HG03280 (cell line): ENCODE measurements around the gene CTPS1.

Experiments
- ATAC-seq: cut with Tn5 transposase; IDR thresholded peaks from one replicate; pipeline ENCODE4 v1.9.1; 2021; ENCODE audit warnings: mild to moderate bottlenecking, moderate library complexity; ENCODE audit not compliant: unreplicated experiment

The CTPS1 gene

DNA sequence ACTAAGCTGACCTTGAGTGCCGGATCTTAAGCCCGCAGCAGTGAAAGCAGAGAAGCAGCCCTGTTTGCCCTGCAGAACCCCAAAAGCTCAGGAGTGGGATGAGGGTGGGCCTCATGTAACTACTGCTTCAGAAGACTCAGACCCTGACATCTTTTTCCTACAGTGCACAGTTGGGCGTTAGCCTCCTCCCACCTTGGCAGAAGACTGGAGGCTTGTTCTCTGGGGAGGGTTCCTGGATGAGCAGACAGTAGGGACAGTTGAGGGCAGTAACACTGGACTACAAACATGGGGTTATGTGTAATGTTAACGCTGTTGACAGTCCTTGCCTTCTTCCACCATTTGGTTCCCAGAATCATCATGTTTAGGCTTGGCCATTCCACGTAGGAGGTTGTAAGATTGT is 9.6 kb downstream of the CTPS1 start:
- ATAC-seq, result no peak

GRCh38 chr1:40997096-40997495 is 17.6 kb downstream of the CTPS1 start:
- no peak for ATAC-seq

DNA sequence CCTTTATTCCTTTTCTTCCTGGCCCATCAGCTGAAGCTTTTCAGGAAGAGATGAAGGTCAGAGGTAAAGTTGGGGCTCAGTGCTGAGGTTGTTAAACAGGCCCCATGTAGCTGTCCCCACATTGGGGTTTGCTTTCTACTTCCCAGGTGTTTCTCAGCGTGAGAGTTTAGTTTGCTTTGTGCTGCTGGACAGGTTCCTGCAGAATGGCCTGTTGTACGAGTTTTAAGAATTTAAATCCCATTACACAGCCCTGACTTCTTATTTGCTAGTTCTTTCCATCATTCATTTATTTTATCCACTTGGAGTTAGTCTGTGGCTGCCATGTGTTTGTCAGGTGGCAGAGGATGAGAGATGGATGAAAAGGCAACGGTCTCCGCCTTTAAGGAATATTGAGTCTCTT is 19.2 kb downstream of the CTPS1 start:
- ATAC-seq, result no peak

- ATAC-seq, result no peak
Measured at GRCh38 chr1:41003127-41003639, 23.7 kb downstream of the CTPS1 start.

- peak; percentile 91 for ATAC-seq
Measured at GRCh38 chr1:41003640-41004220, 24.2 kb downstream of the CTPS1 start.

- ATAC-seq, result no peak
Measured at GRCh38 chr1:41005876-41006275, 26.4 kb downstream of the CTPS1 start.

DNA sequence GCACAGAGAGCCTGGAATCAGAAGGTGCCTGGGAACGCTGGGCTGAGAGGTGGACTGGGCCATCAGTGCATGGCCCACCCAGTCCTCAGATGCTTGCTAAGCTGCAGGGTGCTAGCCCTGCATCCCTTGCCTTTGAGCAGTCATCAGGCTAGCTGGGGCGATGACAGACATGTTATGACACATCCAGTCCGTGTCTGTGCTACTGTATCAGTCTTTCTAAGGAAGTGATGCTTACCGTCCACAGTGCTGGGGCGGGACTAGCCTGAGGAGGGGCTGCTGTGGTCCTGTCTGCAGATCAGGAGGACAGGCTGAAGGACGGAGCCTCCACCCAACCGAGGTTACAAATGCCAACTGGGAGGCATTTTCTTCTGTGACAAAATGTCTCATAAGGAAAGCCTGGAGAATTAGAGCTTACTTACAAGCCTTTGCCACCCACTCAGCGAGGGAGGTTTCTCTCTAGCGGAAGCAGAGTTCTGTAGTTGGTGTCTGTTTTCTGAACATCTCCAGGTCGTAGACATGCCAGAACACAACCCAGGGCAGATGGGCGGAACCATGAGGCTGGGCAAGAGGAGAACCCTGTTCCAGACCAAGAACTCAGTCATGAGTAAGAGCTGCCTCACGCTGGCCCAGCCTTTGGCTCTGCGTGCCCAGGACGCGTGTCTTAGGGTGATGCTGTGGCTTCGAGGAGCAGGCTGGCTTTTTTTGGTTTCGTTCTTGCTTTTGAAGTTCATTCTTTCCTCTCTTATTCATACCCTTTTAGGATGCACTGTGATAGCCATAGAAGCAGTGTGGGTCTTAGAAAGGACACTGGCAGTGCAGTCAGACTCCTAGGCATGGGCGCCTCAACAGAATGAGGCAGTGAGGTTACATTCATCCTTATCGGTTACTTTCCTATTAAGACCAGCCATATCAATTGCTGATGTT is 27.7 kb downstream of the CTPS1 start:
- ATAC-seq, result no peak

GRCh38 chr1:41009466-41009865 is 30.0 kb downstream of the CTPS1 start:
- no peak for ATAC-seq

DNA sequence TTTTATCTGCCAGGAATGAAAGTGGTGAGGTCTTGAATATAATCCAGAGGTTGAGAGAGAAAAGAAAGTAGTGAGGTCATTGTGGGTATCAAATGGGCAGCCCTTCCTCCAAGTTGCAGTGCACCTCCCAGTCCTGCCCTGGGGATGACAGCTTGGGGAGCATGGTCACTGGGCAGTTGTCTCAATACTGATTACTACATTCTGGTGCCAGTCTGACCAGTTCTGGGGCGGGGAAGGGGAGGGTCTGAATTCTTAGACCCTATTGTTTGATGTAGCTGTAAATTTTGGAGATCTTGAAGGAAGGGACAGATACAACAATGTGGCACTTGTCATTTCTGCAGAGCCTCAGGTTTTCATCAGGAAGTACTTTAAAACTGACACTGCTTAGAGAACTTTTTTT is 30.8 kb downstream of the CTPS1 start:
- no peak for ATAC-seq

DNA sequence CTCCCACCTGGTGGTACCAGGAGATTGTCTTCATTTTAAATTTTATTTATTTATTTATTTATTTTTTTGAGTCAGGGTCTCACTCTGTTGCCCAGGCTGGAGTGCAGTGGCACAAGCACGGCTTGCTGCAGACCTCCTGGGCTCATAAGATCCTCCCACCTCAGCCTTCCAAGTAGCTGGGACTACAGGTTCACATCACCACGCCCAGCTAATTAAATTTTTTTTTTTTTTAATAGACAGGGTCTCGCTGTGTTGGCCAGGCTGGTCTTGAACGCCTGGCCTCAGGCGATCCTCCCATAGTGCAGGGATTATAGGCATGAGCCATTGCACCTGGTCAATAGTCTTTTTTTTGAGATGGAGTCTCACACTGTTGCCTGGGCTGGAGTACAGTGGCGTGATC is 33.5 kb downstream of the CTPS1 start:
- ATAC-seq, result no peak

- no peak for ATAC-seq
Measured at GRCh38 chr1:41013796-41014195, 34.3 kb downstream of the CTPS1 start.

GRCh38 chr1:41014871-41015270 is 35.4 kb downstream of the CTPS1 start:
- ATAC-seq, result no peak

DNA sequence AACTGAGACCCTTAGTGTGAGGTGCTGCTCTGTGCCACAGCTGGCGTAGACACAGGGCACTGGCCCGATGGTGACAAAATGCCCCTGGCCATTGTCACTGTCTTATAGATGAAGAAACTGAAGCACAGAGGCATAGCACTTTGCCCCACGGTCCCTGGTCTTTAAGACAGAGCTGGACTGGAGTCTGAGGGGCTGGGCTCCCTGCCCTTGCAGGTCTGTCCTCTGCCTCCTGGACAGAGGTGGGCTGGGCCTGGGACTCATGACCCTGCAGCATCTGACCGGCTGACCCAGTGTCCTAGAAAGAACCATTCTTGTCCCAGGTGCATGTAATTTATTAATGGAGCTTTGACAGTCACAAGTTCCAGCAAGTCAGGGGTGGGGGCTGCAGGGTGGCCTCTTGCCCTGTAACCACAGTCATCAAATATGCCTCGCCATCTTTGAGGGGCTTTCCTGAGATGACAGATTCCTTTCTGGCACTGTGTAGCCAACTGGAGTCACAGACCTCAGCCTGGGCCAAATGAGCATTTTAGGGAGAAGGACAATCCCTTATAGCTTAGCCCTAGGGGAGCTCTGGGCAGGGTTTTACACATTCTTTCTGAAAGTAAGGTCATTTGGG is 35.9 kb downstream of the CTPS1 start:
- ATAC-seq, result no peak

DNA sequence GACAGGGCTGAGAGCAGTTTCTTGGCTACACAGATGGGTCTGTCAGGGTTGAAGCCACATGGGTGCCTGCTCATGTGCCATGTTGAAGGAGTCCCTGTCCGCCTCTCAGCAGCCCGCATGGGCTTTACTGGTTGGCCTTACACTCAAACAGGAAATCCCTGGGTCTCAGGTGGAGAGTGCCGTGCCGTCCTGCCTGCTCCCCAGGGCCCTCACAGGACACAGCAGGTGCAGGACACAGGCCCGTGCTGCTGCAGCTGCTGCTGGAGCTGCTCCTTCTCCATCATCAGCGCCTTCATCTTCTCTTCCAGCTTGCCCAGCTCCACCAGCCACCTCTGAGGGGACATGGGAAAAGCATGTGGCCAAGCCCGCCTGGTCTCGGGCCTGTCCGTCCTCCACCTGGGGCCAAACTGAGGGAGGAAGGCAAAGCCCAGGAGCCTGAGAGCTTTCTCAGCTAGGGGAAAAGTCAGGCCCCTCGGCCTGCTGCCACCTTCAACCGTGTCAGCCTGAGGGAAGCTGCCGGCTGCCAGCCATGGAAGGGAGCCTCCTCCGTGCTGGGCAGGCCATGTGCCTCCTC is 36.5 kb downstream of the CTPS1 start:
- no peak for ATAC-seq

DNA sequence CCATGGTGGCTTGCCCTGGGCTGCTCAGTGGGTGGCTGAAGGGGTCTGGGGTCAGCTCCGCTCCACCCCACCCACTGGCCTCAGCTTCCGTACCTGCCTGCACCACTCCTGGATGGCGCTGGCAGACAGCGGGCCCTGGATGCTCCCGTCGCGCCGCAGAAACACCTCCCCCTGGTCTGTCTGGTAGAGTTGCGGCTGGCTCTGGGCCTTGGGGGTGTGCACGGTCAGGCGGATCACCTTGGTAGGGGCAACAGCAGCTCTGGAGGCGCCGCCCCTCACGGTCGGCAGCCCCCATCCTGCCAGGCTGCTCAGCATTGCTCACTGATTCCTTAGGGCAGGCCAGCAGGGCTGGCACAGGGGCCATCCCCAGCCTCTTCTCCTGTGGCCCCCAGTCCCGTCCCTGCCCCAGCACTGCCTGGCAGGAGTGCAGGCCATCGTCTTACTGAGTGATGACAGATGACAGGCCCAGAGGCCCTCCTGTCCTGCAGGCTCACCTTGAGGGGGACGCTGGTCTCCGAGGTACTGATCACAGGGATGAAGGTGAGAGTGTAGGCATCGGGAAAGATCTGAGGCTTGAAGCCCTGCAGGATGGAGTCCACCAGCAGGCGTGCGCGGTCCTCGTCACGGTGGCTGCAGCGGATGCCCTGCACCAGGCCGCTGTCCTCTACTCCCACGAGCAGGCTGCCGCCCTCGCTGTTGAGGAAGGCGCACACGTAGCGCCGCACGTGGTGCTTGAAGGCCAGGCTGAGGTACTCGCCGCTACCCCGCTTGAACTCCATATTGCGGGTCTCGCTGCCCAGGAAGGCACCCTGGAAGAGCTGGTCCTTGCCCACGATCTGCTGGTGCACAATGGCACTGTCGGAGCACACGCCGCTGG is 37.9 kb downstream of the CTPS1 start:
- no peak for ATAC-seq

DNA sequence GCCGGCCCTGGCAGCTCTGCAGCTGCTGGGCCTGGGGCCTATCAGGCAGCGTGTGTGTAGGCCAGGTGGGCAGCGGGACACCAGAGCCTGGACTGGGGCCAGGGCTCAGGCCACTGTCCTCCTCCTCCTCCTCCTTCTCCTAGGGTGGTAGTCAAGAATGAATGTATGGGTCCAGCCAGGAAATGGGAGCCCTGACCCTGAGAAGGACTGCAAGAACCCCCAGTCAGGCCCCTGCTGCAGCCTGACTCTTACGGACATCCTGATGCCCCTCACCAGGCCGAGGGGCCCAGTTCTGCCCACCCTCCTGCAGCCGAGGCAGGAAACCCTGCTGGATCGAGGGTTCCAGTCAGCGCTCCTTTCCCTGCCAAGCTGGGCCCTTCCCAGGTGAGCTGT is 38.5 kb downstream of the CTPS1 start:
- ATAC-seq, result no peak

- no peak for ATAC-seq
Measured at GRCh38 chr1:41019353-41019745, 39.9 kb downstream of the CTPS1 start.

DNA sequence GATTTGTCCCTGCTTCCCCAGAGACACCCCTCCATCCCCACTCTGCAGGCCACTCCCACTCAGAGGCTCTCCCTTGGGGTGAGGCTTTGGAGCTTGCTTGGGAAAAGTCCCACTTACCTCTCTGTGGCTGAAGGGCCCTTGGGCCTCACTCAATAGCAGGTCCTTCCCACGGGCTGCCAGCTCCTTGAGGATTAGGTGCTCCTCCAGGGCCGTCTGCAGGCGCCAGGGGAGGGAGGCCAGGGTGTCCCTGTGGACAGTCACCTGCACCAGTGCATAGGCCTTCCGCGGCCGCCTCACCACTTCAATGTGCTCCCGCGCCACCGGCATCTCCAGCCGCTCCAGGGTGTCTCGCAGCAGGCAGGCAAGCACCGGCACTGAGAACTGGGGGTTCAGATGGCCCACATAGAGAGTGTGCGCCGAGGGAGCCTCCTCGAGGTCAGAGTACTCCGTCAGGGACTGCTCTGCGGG is 40.6 kb downstream of the CTPS1 start:
- ATAC-seq, result no peak

GRCh38 chr1:41020654-41021053 is 41.2 kb downstream of the CTPS1 start:
- no peak for ATAC-seq

DNA sequence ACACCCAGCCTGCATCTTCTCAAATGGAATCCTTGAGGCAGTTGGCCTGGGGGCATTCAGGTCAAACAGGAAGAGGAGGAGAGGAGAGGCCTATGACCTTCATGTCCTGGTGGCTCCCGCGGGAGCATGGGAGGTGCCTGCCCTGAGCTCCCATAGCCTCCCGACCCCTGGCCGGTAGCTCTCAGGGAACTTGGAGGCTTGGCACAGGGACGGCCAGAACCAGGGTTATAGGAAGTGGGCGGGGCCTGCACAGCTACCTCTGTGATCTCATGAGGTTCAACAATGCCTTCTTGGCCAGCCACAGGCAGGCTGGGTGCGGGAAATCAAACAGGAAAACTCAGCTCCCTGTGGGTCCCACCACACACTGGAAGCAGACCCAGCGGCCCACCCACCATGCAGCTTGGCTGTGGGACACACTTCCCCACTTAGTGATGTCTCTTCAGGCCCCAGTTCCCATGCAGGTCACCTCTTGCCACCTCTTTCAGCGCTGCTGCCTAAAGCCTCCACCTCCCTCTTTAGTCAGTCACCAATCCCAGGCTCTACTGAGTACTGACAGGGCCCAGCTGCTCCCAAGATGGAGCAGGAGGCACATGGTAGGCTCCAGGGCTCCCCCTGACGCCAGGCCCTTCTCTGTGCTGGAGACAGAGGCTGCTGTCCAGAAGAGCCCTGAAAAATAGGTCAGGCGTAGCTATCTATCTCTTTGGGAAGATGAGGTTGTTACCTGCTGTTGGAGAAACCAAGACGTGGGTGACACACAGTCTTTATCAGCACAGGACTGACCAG is 42.2 kb downstream of the CTPS1 start, which contains the start of gene SLFNL1:
TSS of gene SLFNL1 (minus strand) at position 200 of the 783 bp plus-strand sequence. CDS start 1,065 bp downstream, outside the sequence.
- ATAC-seq, result no peak
